CD4-positive, alpha-beta T cell treated with Interleukin-6 for 4 hours (primary cell): ENCODE results near the gene C14orf39.

Experiments
- DNase-seq: peaks from one replicate; pipeline ENCODE4 v3.0.0-alpha.2; 2020; ENCODE audit warnings: mixed read lengths

C14orf39 gene

GRCh38 chr14:60485598-60486251 lies at the start of gene C14orf39:
Gene C14orf39 (minus strand): TSS chr14:60486063. CDS start chr14:60485078, 985 bp downstream.
- DNase-seq: no peak

DNA sequence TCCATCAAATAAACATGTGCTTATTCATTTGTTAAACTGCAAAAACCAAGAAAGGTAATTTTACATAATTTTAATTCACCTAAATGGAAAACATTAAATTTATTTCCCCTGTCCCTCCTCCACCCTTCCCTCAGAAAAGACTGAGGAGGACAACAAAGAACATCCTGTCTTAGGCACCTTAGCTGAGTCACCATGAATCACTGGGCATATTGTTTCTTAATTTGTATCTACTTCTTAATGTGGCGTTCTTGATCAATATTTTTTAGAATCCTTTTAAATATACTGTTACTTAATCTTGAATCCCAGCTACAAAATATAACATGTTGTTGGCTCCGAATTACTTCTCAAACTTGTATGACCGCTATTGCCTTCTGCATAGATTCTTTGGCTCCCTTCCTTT lies 46.6 kb upstream of the C14orf39 start:
- DNase-seq: no peak

GRCh38 chr14:60515511-60516289 lies 29.8 kb upstream of the C14orf39 start:
- DNase-seq: no peak

- DNase-seq: no peak
Observed at GRCh38 chr14:60514741-60515491, 29.1 kb upstream of the C14orf39 start.

- DNase-seq: no peak
Observed at GRCh38 chr14:60514378-60514740, 28.5 kb upstream of the C14orf39 start.

DNA sequence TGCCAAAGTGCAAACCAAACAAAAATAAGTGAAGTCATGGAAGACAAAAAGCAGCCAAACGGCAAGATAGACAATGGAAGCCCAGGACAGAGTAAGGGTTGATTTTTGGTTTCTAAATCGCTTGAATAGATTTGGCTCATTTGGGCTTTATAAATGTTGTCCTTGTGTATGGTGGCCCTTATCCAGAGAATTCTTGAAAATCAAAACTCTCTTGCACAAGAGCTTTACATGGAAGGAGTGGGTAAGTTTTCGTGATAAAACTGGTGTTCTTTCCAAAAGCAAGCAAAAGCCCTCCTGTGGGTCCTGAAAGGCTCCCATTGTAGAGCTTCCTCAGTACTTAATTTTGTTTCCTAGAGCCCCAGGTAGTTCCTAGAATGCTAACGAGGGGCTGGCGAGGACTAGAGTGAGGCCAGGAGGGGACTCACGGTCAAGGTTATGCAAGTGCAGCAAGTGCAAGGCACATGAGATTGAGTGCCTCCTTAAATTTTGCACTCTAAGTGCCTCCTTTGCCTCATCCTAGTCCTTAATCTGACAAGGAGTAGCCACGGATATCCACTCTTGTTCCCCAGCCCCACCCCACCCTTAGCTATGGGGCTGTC lies 27.2 kb upstream of the C14orf39 start:
- DNase-seq: no peak

- no peak for DNase-seq
Observed at GRCh38 chr14:60512126-60512525, 26.3 kb upstream of the C14orf39 start.

GRCh38 chr14:60510951-60511599 lies 25.2 kb upstream of the C14orf39 start:
- no peak for DNase-seq

DNA sequence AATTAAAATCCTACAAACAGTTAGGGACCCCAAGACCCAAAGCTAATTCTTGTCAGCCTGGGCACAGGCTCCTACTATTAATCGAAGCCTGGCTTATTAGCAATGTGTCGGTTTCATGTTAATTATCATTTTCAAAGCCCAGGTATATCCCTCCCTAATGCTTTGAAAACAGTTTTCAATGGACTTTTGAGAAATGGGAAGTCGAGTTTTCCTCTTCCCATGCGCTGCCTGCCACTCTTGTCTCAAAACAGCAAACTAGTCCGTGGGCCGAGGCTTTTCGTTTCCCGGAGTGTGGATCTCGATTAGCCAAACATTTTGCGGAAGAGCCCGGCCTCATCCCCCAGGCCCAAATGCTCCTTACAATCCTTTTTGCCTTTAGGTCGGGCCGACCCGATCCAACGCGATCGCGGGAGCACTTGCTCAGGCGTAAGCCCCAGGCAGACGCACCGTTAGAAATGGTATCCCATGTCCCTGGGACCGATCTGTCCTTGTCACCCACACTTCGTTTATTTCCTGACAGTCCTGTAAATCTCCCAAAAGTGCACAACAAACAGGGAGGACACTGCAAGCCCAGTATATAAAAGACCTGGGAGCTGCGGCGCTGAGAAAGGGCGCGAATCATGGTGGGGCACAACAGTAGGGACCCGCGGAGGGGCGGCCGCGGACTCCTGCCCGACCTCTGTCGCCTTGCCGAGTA lies 24.5 kb upstream of the C14orf39 start:
- DNase-seq: no peak

DNA sequence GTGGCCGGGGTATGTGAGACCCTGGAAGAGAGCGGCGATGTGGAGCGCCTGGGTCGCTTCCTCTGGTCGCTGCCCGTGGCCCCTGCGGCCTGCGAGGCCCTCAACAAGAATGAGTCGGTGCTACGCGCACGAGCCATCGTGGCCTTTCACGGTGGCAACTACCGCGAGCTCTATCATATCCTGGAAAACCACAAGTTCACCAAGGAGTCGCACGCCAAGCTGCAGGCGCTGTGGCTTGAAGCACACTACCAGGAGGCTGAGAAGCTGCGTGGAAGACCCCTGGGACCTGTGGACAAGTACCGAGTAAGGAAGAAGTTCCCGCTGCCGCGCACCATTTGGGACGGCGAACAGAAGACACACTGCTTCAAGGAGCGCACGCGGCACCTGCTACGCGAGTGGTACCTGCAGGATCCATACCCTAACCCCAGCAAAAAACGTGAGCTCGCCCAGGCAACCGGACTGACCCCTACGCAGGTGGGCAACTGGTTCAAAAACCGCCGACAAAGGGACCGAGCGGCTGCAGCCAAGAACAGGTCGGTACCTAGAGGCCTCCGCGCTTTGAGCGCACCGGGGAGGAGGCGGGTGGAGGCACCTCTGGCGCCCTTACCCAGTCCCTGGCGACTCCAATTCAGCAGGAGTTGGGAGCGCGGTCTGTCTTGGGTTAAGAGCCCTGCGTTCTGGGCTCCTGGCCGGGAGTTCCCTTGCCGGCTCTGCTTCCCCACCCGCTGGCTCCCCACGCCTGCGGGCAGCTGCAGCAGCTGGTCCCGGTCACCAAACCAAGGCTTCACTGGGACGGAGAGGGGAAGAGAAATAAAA lies 23.8 kb upstream of the C14orf39 start:
- no peak for DNase-seq

- no peak for DNase-seq
Observed at GRCh38 chr14:60508707-60509437, 23.0 kb upstream of the C14orf39 start, which contains the start of gene SIX6. Gene SIX6 (plus strand): TSS chr14:60509146. CDS start chr14:60509399, 253 bp downstream.

- DNase-seq: no peak
Observed at GRCh38 chr14:60508363-60508706, 22.5 kb upstream of the C14orf39 start.

GRCh38 chr14:60506985-60507829 lies 21.3 kb upstream of the C14orf39 start:
- DNase-seq: no peak

- DNase-seq: no peak
Observed at GRCh38 chr14:60506462-60506984, 20.7 kb upstream of the C14orf39 start.

GRCh38 chr14:60506010-60506409 lies 20.1 kb upstream of the C14orf39 start:
- DNase-seq: no peak

DNA sequence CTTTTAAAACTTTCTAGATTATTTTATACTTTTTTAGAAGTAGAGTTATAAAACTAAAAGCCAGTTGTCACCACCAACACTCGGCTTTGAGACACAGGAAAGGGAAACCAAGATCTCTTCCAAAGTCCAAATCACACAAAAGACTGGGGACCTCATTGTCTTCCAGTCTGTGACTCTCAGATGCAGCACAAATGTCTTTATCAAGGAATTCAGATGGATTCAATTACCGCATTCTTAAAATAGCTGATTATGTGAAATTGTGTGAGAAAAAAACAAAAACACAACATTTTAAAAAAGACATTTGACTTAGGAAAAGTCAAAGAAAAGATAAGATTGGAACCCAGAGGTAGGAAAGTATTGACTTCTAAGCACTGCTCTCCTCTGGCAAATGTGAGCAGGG lies 19.6 kb upstream of the C14orf39 start:
- DNase-seq: no peak

DNA sequence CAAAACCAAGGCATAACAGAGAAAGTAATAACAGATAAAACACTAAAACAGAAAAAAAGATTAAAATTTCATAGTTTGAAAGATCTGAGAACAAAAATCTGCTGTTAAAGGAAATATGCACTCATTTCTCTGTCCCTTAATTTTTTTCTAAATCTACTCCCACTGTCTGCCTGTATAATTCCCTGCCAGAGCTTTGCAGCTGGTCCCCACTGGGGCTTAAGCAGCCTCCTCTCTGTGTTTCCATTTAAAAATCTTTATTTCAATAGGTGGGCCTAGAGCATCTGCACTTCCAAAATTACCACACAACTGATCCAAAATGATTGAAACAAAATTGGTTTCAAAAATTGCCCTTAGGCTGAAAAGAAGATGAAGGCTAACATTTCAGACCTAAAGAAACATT lies 16.7 kb upstream of the C14orf39 start:
- DNase-seq: no peak

DNA sequence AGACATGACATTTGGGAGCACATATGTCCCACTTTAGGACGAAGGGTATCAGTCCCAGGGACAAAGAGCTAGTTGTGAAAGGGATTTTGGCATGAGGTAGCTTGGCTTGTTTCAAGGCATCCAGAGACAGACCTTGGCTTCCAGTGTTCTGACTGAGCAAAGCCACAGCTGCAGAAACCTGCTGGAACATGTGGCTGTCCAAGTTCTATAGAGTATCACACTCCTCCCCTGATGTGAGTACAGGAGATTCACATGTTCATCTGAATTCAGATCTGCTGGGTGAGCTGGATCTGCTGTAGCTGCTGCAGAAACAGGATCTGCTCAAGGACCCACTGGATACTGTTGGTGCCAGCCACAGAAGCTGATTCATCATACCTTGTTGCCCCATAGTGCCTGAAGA lies 10.1 kb upstream of the C14orf39 start:
- no peak for DNase-seq

- no peak for DNase-seq
Observed at GRCh38 chr14:60490270-60490669, 4.4 kb upstream of the C14orf39 start.
